SK-N-SH (cell line): ENCODE data around the gene TMEM271.

Experiments
- CHD2 ChIP-seq: fragments of 150-350 bp; IDR thresholded peaks from 2 replicates; pipeline ENCODE4 v1.6.1; 2018; ENCODE audit warnings: low read length; ENCODE audit not compliant: partially characterized antibody
- EP300 ChIP-seq, 2 experiments: IDR thresholded peaks; 2 replicates each; pipeline versions ENCODE4 v1.4.0 to v1.6.1; 2012; ENCODE audit warnings: borderline replicate concordance in 1 of 2, low read depth in 1 of 2, low read length in 1 of 2
- POLR2AphosphoS5 ChIP-seq: IDR thresholded peaks from 2 replicates; pipeline ENCODE4 v1.6.1; 2012; ENCODE audit warnings: low read depth, low read length
- RCOR1 ChIP-seq: fragments of 150-350 bp; IDR thresholded peaks from 2 replicates; pipeline ENCODE4 v1.6.1; 2017; ENCODE audit warnings: antibody characterized with exemption, low read length

GRCh38 chr4:601612-602558 lies 25.8 kb upstream of the TMEM271 start:
- TF ChIP-seq EP300 (IDR thresholded peaks at IDR 0.05; ENCODE audit: borderline replicate concordance in 1 of 2, low read depth in 1 of 2, low read length in 1 of 2): no peak
- no peak for TF ChIP-seq CHD2
- TF ChIP-seq RCOR1: no peak
- TF ChIP-seq POLR2AphosphoS5: no peak
